GM23248 (cell line): ENCODE measurements around the gene CRACDL. TPM values are rescaled to one million over a fixed set of nuclear protein-coding genes. Genes with fewer than 3 reads are reported as not detected.

Experiments used
- DNase-seq: peaks from one replicate; pipeline ENCODE4 v3.0.0-alpha.2; 2015
- H2AFZ ChIP-seq: fragments of 200-600 bp; sonication (generic); 2 replicates; pipeline ENCODE4 v1.6.1; 2016; ENCODE audit warnings: antibody characterized with exemption
- H3F3A ChIP-seq: fragments of 200-600 bp; sonication (generic); 2 replicates; pipeline ENCODE4 v1.6.1; 2016; ENCODE audit warnings: mild to moderate bottlenecking, antibody characterized with exemption, mixed run types; ENCODE audit not compliant: insufficient read depth
- H3K27ac ChIP-seq: fragments of 200-600 bp; sonication (generic); 2 replicates; pipeline ENCODE4 v1.5.1; 2016; ENCODE audit warnings: mild to moderate bottlenecking
- H3K27me3 ChIP-seq: fragments of 200-600 bp; sonication (generic); replicated peaks from 2 replicates; pipeline ENCODE4 v1.6.1; 2016; ENCODE audit warnings: mild to moderate bottlenecking; ENCODE audit not compliant: insufficient read depth
- H3K36me3 ChIP-seq: fragments of 200-600 bp; sonication (generic); 2 replicates; pipeline ENCODE4 v1.6.1; 2016; ENCODE audit warnings: low read depth, mild to moderate bottlenecking
- H3K4me1 ChIP-seq: fragments of 200-600 bp; sonication (generic); 2 replicates; pipeline ENCODE4 v1.6.1; 2016; ENCODE audit warnings: mild to moderate bottlenecking; ENCODE audit not compliant: insufficient read depth
- H3K4me2 ChIP-seq: fragments of 200-600 bp; sonication (generic); one replicate; pipeline ENCODE4 v1.6.1; 2016; ENCODE audit warnings: mild to moderate bottlenecking; ENCODE audit not compliant: unreplicated experiment
- H3K4me3 ChIP-seq: fragments of 200-600 bp; sonication (generic); 2 replicates; pipeline ENCODE4 v1.5.1; 2016; ENCODE audit warnings: mild to moderate bottlenecking
- H3K79me2 ChIP-seq: fragments of 200-600 bp; sonication (generic); 2 replicates; pipeline ENCODE4 v1.6.1; 2016; ENCODE audit warnings: mild to moderate bottlenecking; ENCODE audit not compliant: insufficient read depth
- H3K9ac ChIP-seq: fragments of 200-600 bp; sonication (generic); 2 replicates; pipeline ENCODE4 v1.6.1; 2016; ENCODE audit warnings: mild to moderate bottlenecking
- H3K9me2 ChIP-seq: fragments of 200-600 bp; sonication (generic); 2 replicates; pipeline ENCODE4 v1.6.1; 2016; ENCODE audit warnings: mixed run types, mild to moderate bottlenecking, moderate library complexity; ENCODE audit not compliant: insufficient read depth
- H3K9me3 ChIP-seq: fragments of 200-600 bp; sonication (generic); one replicate; pipeline ENCODE4 v1.6.1; 2017; ENCODE audit warnings: low read depth
- H4K20me1 ChIP-seq: fragments of 200-600 bp; sonication (generic); 2 replicates; pipeline ENCODE4 v1.6.0; 2016; ENCODE audit not compliant: insufficient read depth
- EZH2 ChIP-seq: fragments of 200-600 bp; sonication (generic); IDR thresholded peaks from 2 replicates; pipeline ENCODE4 v1.6.1; 2018; ENCODE audit warnings: antibody characterized with exemption, mild to moderate bottlenecking; ENCODE audit not compliant: insufficient read depth, poor library complexity, severe bottlenecking
- EZH2phosphoT487 ChIP-seq: fragments of 200-600 bp; sonication (generic); IDR thresholded peaks from 2 replicates; pipeline ENCODE4 v1.6.1; 2018; ENCODE audit warnings: antibody characterized with exemption, moderate library complexity, mild to moderate bottlenecking, low read depth; ENCODE audit not compliant: insufficient read depth
- whole genome bisulfite sequencing, 2 experiments: methylation state at CpG; one replicate each; pipeline ENCODE4 v1.1.6; 2015 to 2017; ENCODE audit warnings: low lambda C conversion rate in 2 of 2, low coverage in 1 of 2; ENCODE audit errors: missing lambda C conversion rate in 2 of 2; 5-methylcytosine and 5-hydroxymethylcytosine counted together
- in situ Hi-C: fragments of 300-500 bp; cut with MboI; formaldehyde crosslinking; loops from 2 replicates; pipeline ENCODE4 v1.15.0; 2020
- polyA plus RNA-seq: library from polyadenylated mRNA; unstranded; fragments of >200 nt; fragmentation: Nextera tagmentation; extraction: Ambion mirVana; gene quantifications from 2 replicates; pipeline ENCODE4 v1.2.1, GENCODE V29; 2016
- total RNA-seq: library from RNA; depleted of rRNA; stranded (reverse); fragments of >200 nt; shearing (Covaris generic); gene quantifications from 2 replicates; pipeline ENCODE4 v1.2.3, GENCODE V29; 2014; rRNA removed

The CRACDL gene
- not detected in 2 replicates for total RNA-seq
- polyA plus RNA-seq, result not detected in 2 replicates

- in situ Hi-C loops, result no loop called here
- no peaks in the 10 kb centered on the region for H3K9me2 ChIP-seq
- no peaks in the 10 kb centered on the region for H3K79me2 ChIP-seq
- H3K27ac ChIP-seq, result no peak within 1 kb of the TSS
- no peaks in the 10 kb centered on the region for H3K4me1 ChIP-seq
- H3K9ac ChIP-seq, result no peak within 1 kb of the TSS
- H2AFZ ChIP-seq, result peak within 1 kb of the TSS; percentile 25; the same call in 1 of the 2 replicates
- DNase-seq, result peak; percentile 65
- 3 to 4% methylated on average over 39 to 50 of the region's 82 CpGs for WGBS, 2 experiments
- no peaks in the 10 kb centered on the region for H3K9me3 ChIP-seq
- H3K4me3 ChIP-seq, result peak within 1 kb of the TSS; percentile 46
- TF ChIP-seq EZH2phosphoT487 (no peak), EZH2 (no peak)
- no peaks in the 10 kb centered on the region for H3K36me3 ChIP-seq
- H3K4me2 ChIP-seq, result peak within 1 kb of the TSS; percentile 44
- 0 out of 2 replicates have a peak, but pooled peaks cover 6% of the 10 kb centered on the region for H3F3A ChIP-seq
- H4K20me1 ChIP-seq, result no peaks in the 10 kb centered on the region
- peaks cover 22% of the 10 kb centered on the region for H3K27me3 ChIP-seq
These were observed at the start of gene CRACDL for GRCh38 chr2:98935777-98936352. Gene CRACDL (minus strand): TSS chr2:98936225. CDS start chr2:98846800, 89,425 bp downstream.

DNA sequence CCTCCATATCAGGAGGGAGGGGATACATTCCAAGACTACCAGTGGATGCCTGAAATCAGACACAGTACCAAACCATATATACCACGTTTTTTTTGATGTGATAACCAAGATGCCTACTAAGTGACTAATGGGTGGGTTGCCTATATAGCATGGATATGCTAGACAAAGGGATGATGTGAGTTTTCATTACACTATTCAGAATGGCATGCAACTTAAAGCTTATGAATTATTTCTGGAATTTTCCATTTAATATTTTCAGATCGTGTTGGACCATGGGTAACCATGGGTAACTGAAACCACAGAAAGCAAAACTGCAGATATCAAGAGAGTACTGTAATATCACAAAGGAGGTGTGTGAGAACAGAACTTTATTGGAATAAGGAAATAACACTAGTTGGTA, 39.6 kb upstream of the CRACDL start:
- no peaks in the 10 kb centered on the region for H3K79me2 ChIP-seq
- H3K4me3 ChIP-seq, result no peak overlapping the region
- no peaks in the 10 kb centered on the region for H3K4me1 ChIP-seq
- no peaks in the 10 kb centered on the region for H3F3A ChIP-seq
- H4K20me1 ChIP-seq, result no peaks in the 10 kb centered on the region
- TF ChIP-seq EZH2phosphoT487, result no peak
- no peak for TF ChIP-seq EZH2
- H3K36me3 ChIP-seq, result no peaks in the 10 kb centered on the region
- in situ Hi-C loops, result no loop called here
- no peaks in the 10 kb centered on the region for H3K27me3 ChIP-seq
- no peak overlapping the region for H3K4me2 ChIP-seq
- 31 to 42% methylated on average over 2 of the region's 2 CpGs for WGBS, 2 experiments
- H3K27ac ChIP-seq, result no peak overlapping the region
- no peaks in the 10 kb centered on the region for H3K9me3 ChIP-seq
- DNase-seq, result no peak
- H2AFZ ChIP-seq, result no peak overlapping the region
- no peaks in the 10 kb centered on the region for H3K9me2 ChIP-seq
- no peak overlapping the region for H3K9ac ChIP-seq

- DNase-seq, result no peak
These were observed 36.6 kb upstream of the CRACDL start for GRCh38 chr2:98972582-98973167.

DNA sequence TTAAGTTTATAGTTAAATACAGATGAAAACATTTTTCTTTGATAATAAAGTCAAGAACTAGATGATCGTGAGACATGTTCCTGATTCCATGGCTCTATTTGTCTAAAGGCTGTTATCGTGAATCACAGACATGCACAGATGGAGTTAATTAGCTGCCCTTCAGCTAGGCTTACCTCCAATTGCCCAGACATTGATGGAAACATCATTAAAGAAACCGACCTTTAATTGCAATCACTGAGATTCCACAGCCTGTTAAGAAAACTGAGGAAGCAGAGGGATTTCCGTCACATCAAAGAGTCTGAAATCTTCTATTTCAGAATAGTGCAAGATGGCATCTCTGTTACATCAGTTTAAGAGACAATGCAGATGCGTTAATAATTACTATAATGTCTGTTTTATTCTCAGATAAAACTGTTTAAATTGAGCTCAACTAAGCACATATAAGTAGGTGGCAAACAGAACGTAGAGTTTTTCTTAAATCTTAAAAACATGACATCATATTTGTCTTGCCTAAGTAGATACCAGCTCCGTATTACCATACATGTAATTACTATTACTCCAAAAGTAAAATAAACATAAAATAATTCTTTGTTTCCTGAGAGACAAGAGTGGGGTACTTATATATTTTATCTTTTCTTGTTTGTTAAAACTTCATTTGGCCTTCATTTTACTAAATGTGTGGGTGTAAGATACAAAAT, 23.9 kb upstream of the CRACDL start:
- no peak for TF ChIP-seq EZH2phosphoT487
- TF ChIP-seq EZH2, result no peak
- Histone ChIP-seq H3K9ac (no peak overlapping the region), H2AFZ (no peak overlapping the region), H3K27me3 (no peaks in the 10 kb centered on the region), H3K4me2 (peak overlapping the region; percentile 55), H3F3A (no peaks in the 10 kb centered on the region), H3K4me1 (peaks cover 4% of the 10 kb centered on the region; the same call in 1 of the 2 replicates), H3K9me2 (no peaks in the 10 kb centered on the region), H3K27ac (no peak overlapping the region), H3K9me3 (no peaks in the 10 kb centered on the region), H3K36me3 (no peaks in the 10 kb centered on the region), H3K79me2 (no peaks in the 10 kb centered on the region), H3K4me3 (no peak overlapping the region), H4K20me1 (no peaks in the 10 kb centered on the region)
- whole genome bisulfite sequencing, 2 experiments, result 19 to 28% methylated on average over 7 of the region's 7 CpGs
- in situ Hi-C loops, result no loop called here
- DNase-seq, result peak; percentile 51

More at GRCh38 chr2:98972582-98973167, 36.6 kb upstream of the CRACDL start:
- Histone ChIP-seq H4K20me1 (no peaks in the 10 kb centered on the region), H3K79me2 (no peaks in the 10 kb centered on the region), H3K4me3 (no peak overlapping the region), H3K4me2 (no peak overlapping the region), H3K36me3 (no peaks in the 10 kb centered on the region), H3K27me3 (no peaks in the 10 kb centered on the region), H3K27ac (no peak overlapping the region), H3K9me3 (no peaks in the 10 kb centered on the region), H3F3A (no peaks in the 10 kb centered on the region), H3K9me2 (no peaks in the 10 kb centered on the region), H3K4me1 (no peaks in the 10 kb centered on the region), H2AFZ (no peak overlapping the region), H3K9ac (no peak overlapping the region)
- 55 to 59% methylated on average over 1 of the region's 1 CpG for WGBS, 2 experiments
- in situ Hi-C loops, result no loop called here
- TF ChIP-seq EZH2phosphoT487, result no peak
- TF ChIP-seq EZH2, result no peak
